Ovary (tissue), 3 donors: ENCODE results near the gene OR11H7.

ENCODE experiments used
- CTCF ChIP-seq, 3 donors: fragments of 450-650 bp in 2 of 3; fragments of 200-600 bp in 1 of 3; IDR thresholded peaks; one replicate each; pipeline versions ENCODE4 v1.5.1 to v1.8.0; 2016 to 2022; ENCODE audit warnings: antibody characterized with exemption in 3 of 3, mild to moderate bottlenecking in 1 of 3
- EP300 ChIP-seq: sonication (generic); formaldehyde crosslinking; IDR thresholded peaks from one replicate; pipeline ENCODE4 v1.6.1; 2017; ENCODE audit warnings: antibody characterized with exemption
- POLR2A ChIP-seq: fragments of 450-650 bp; IDR thresholded peaks from one replicate; pipeline ENCODE4 v1.6.1; 2017; ENCODE audit warnings: antibody characterized with exemption, mild to moderate bottlenecking, moderate library complexity
- donor health status: DM: no; HTN: no; CAD: no.

DNA sequence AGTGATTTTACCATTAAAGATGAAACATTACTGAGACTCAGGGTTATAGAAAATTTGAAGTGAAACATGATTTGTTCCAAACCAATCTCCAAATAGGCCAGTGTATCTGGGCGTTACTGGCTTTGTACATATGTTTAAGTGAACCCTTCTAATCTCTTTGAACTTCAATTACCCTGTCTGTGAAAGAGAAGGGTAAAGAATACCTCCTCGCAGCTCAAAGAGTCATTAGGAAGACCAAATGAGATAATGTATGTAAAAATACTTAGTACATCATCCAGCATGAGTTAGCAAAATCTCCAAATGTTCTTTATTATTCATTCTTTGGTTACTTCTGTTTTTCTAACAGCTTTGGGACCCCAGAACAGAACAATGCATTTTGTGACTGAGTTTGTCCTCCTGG, 5.4 kb upstream of the OR11H7 start, which contains the start of gene OR11H6:
- TF ChIP-seq CTCF (IDR thresholded peaks at IDR 0.05) (no peak), EP300 (no peak), POLR2A (no peak)
